ENCODE measurements around the gene LILRA6.
"Not testable (repeated sequence)": the region's sequence is repeated elsewhere in the genome, so short reads cannot be mapped to it uniquely, and the experiment has no call there.

Gene LILRA6

GRCh38 chr19:54207983-54208783 is 34.4 kb downstream of the LILRA6 start:
- H3K4me3 ChIP-seq (ENCODE audit: low read depth, low read length): no peak overlapping the region
- TF ChIP-seq, protein P1, sequence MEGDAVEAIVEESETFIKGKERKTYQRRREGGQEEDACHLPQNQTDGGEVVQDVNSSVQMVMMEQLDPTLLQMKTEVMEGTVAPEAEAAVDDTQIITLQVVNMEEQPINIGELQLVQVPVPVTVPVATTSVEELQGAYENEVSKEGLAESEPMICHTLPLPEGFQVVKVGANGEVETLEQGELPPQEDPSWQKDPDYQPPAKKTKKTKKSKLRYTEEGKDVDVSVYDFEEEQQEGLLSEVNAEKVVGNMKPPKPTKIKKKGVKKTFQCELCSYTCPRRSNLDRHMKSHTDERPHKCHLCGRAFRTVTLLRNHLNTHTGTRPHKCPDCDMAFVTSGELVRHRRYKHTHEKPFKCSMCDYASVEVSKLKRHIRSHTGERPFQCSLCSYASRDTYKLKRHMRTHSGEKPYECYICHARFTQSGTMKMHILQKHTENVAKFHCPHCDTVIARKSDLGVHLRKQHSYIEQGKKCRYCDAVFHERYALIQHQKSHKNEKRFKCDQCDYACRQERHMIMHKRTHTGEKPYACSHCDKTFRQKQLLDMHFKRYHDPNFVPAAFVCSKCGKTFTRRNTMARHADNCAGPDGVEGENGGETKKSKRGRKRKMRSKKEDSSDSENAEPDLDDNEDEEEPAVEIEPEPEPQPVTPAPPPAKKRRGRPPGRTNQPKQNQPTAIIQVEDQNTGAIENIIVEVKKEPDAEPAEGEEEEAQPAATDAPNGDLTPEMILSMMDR (conservative IDR thresholded peaks at IDR 0.05; ENCODE audit: low read depth, low read length): no peak
- DNase-seq (ENCODE audit: low read depth): peak; percentile 99

DNA sequence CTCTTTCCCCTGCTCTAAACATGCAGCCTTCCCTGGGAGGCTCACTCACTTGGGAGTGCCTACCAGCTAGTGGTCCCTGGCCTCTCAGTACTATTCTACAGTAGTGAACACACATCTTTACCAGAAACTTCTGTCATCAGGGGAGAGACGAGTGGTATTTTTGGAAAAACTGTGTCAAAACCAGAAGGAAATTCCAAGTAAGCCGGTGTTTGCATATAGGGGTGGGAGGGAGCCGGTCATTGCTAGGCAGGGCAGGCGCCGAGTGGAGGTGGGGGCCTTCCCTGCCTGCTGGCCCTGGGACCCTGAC is 35.0 kb downstream of the LILRA6 start:
- no peak overlapping the region for H3K4me3 ChIP-seq (ENCODE audit: low read depth, low read length)
- TF ChIP-seq, protein P1 (conservative IDR thresholded peaks at IDR 0.05; ENCODE audit: low read depth, low read length): no peak
- DNase-seq (ENCODE audit: low read depth): no peak

GRCh38 chr19:54207193-54207592 is 35.4 kb downstream of the LILRA6 start:
- not testable (repeated sequence) for H3K4me3 ChIP-seq (ENCODE audit: low read depth, low read length); DNase-seq (ENCODE audit: low read depth)

DNA sequence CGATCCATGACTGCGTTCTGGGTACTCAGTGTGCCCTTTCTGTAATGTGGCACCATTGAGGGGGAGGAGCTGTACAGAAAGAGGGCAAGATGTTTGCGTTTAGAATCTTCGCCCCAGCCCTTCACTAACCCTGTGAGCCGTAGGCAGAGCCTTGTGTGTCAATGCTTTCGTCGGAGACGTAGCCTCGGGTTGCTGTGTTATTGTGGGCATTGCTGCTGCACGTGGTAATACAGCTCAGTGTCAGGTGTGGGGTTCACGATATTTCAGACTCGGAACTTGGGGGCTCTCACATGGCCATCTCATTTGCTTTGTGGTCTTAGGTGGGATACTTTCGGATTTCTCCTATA is 35.8 kb downstream of the LILRA6 start:
- TF ChIP-seq, protein P1 (conservative IDR thresholded peaks at IDR 0.05; ENCODE audit: low read depth, low read length): no peak
- no peak for DNase-seq (ENCODE audit: low read depth)
- no peak overlapping the region for H3K4me3 ChIP-seq (ENCODE audit: low read depth, low read length)

GRCh38 chr19:54206030-54206830 is 36.4 kb downstream of the LILRA6 start:
- TF ChIP-seq, protein P1 (conservative IDR thresholded peaks at IDR 0.05; ENCODE audit: low read depth, low read length): no peak
- no peak for DNase-seq (ENCODE audit: low read depth)
- H3K4me3 ChIP-seq (ENCODE audit: low read depth, low read length): no peak overlapping the region

- no peak overlapping the region for H3K4me3 ChIP-seq (ENCODE audit: low read depth, low read length)
- TF ChIP-seq, protein P1 (conservative IDR thresholded peaks at IDR 0.05; ENCODE audit: low read depth, low read length): no peak
Observed at GRCh38 chr19:54204767-54205468, 37.7 kb downstream of the LILRA6 start.

GRCh38 chr19:54203151-54203611 is 39.4 kb downstream of the LILRA6 start:
- DNase-seq (ENCODE audit: low read depth): no peak
- H3K4me3 ChIP-seq (ENCODE audit: low read depth, low read length): no peak overlapping the region
- TF ChIP-seq, protein P1 (conservative IDR thresholded peaks at IDR 0.05; ENCODE audit: low read depth, low read length): no peak

More at GRCh38 chr19:54204767-54205468, 37.7 kb downstream of the LILRA6 start:
- no peak for DNase-seq (ENCODE audit: low read depth)
